NB4 (cell line): ENCODE results near the gene CHMP1B.
"Not testable (repeated sequence)": the region's sequence is repeated elsewhere in the genome, so short reads cannot be mapped to it uniquely, and the experiment has no call there.

Source experiments
- DNase-seq: peaks from one replicate; pipeline ENCODE4 v3.0.0; 2010; ENCODE audit warnings: low read depth
- H3K4me3 ChIP-seq: one replicate; pipeline ENCODE4 v1.5.1; 2011; ENCODE audit warnings: mild to moderate bottlenecking, low read depth, low read length, moderate library complexity
- MYC ChIP-seq: IDR thresholded peaks from 2 replicates; pipeline ENCODE4 v1.6.1; 2011; ENCODE audit warnings: low read depth, low read length
- POLR2A ChIP-seq: IDR thresholded peaks from 2 replicates; pipeline ENCODE4 v1.6.1; 2011; ENCODE audit warnings: mild to moderate bottlenecking; ENCODE audit not compliant: insufficient read length; ENCODE audit errors: extremely low read depth
- TF ChIP-seq, protein P1 (sequence below): IDR thresholded peaks from 2 replicates; pipeline ENCODE4 v1.6.1; 2011; ENCODE audit warnings: low read depth, low read length
- TF ChIP-seq, protein P2 (sequence below): IDR thresholded peaks from one replicate; pipeline ENCODE4 v1.5.1; 2012; ENCODE audit warnings: low read depth, low read length

The CHMP1B gene

DNA sequence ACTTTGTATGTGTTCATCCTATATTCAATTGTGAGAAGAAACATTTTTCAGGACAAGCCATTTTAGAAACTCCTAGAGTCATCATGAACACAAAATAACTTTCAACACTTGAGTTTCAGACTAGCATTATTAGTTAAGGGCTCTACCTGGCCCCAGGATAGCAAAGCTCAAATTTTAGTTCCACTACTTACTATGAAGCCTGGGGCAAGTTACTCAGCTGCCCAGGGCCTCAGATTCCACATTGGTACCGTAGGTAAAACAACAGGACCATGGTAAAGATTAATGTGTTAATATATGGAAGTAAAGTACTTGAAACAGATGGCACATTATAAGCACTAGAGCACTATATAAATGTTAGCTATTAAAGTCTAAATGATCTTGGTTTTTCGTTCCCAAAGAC lies 37.5 kb downstream of the CHMP1B start:
- no peak overlapping the region for H3K4me3 ChIP-seq
- no peak for TF ChIP-seq MYC
- TF ChIP-seq, protein P1, sequence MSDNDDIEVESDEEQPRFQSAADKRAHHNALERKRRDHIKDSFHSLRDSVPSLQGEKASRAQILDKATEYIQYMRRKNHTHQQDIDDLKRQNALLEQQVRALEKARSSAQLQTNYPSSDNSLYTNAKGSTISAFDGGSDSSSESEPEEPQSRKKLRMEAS, result no peak
- TF ChIP-seq, protein P2, sequence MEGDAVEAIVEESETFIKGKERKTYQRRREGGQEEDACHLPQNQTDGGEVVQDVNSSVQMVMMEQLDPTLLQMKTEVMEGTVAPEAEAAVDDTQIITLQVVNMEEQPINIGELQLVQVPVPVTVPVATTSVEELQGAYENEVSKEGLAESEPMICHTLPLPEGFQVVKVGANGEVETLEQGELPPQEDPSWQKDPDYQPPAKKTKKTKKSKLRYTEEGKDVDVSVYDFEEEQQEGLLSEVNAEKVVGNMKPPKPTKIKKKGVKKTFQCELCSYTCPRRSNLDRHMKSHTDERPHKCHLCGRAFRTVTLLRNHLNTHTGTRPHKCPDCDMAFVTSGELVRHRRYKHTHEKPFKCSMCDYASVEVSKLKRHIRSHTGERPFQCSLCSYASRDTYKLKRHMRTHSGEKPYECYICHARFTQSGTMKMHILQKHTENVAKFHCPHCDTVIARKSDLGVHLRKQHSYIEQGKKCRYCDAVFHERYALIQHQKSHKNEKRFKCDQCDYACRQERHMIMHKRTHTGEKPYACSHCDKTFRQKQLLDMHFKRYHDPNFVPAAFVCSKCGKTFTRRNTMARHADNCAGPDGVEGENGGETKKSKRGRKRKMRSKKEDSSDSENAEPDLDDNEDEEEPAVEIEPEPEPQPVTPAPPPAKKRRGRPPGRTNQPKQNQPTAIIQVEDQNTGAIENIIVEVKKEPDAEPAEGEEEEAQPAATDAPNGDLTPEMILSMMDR, result no peak
- no peak for DNase-seq

DNA sequence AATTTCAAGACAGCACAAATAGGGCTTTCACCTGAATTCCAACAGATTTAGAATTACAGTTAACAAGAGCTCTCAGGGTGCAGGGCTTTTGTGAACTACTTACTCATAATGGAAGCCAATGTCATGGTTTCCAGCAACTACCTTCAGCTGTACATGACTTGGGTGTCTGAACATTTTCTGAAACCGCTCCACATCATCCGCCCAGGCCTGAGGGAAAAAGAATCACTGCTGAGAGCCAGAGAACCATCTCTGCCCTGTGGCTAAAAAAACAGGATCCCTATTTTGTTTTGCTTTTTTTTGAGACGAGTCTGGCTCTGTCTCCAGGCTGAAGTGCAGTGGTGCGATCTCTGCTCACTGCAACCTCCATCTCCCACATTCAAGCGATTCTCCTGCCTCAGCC lies 38.1 kb downstream of the CHMP1B start:
- TF ChIP-seq POLR2A (no peak), MYC (no peak)
- TF ChIP-seq, protein P1, result no peak
- TF ChIP-seq, protein P2, result no peak
- no peak overlapping the region for H3K4me3 ChIP-seq
- DNase-seq, result no peak

DNA sequence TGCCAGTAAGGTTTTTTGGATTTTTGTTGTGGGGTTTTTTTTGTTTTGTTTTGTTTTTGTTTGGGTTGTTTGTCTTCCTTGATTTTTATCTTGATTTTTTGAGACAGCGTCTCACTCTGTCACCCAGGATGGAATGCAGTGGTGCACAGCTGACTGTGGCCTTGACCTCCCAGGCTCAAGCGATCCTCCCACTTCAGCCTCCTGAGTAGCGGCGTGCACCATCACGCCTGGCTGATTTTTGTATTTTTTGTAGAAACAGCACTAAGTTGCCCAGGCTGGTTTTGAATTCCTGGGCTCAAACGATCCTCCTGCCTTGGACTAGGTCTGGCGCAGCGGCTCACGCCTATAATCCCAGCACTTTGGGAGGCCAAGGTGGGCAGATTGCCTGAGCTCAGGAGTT lies 40.5 kb downstream of the CHMP1B start:
- DNase-seq, result no peak
- TF ChIP-seq MYC (no peak), POLR2A (no peak)
- TF ChIP-seq, protein P2, result no peak
- H3K4me3 ChIP-seq, result no peak overlapping the region

DNA sequence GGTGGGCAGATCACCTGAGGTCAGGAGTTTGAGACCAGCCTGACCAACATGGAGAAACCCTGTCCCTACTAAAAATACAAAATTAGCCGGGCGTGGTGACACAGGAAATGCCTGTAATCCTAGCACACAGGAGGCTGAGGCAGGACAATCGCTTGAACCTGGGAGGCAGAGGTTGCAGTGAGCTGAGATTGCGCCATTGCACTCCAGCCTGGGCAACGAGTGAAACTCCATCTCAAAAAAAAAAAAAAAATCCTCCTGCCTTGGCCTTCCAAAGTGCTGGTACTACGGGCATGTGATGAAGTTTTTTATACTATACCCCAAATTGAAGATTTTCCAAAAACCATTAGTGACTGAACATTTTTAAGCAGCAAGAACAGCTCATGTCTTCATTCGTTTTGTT lies 41.2 kb downstream of the CHMP1B start:
- DNase-seq, H3K4me3 ChIP-seq: not testable (repeated sequence)

DNA sequence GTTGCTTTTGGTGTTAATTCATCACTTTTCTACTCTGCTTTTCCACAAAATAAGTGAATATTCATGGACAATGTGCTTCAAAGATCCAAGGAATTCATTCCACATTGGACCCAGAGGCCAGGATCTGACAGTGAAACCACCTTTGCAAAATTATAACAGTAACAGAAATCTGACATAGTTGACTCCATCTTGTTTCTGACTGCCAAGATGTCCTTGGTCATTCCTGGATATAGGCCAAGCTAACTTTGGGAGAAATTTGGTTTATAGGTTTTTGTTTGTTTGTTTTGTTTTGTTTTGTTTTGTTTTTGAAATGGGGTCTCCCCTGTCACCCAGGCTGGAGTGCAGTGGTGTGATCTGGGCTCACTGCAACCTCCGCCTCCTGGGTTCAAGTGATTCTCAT lies 46.6 kb downstream of the CHMP1B start:
- TF ChIP-seq POLR2A, result no peak
- no peak for TF ChIP-seq MYC
- TF ChIP-seq, protein P2, result no peak
- TF ChIP-seq, protein P1, result no peak
- no peak overlapping the region for H3K4me3 ChIP-seq
- DNase-seq, result no peak

DNA sequence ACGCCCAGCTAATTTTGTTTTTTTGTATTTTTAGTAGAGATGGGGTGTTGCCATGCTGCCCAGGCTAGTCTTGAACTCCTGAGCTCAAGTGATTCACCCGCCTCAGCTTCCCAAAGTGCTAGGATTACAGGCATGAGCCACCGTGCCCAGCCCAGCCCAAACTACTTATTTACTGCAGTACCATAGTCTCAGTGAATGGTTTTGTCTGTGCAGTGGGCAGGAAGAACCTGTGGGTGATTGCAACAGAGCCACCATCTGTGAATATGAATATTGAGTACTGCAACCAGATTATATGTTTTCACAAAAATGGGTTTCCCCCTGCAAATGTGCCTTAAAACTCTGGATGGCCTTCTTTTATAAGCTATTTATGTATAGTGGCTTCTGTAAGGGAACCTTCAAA lies 47.9 kb downstream of the CHMP1B start:
- TF ChIP-seq, protein P1, result no peak
- TF ChIP-seq MYC, result no peak
- TF ChIP-seq, protein P2, result no peak
- DNase-seq, result no peak
- H3K4me3 ChIP-seq, result no peak overlapping the region
